PC-3 (cell line): ENCODE data around the gene STAT5B. TPM values are rescaled to one million over a fixed set of nuclear protein-coding genes. Genes with fewer than 3 reads are reported as not detected.

ENCODE experiments used
- ATAC-seq: fragments of 200-7000 bp; cut with Tn5 transposase; 2 replicates; pipeline ENCODE4 v1.9.1; 2020; ENCODE audit warnings: mild to moderate bottlenecking, moderate library complexity
- BruUV-seq: library from RNA; stranded (reverse); fragments of 400-500 nt; replicated peaks from 2 replicates; lab custom pipeline; 2021; lab: Mats Ljungman, UMichigan
- CTCF ChIA-PET: fragments of 300-600 bp; sonication (Branson Sonifier 250); formaldehyde crosslinking; loops from one replicate; lab custom pipeline; 2022; ENCODE audit warnings: antibody characterized with exemption; lab: Charles Lee
- POLR2A ChIA-PET: fragments of 300-600 bp; sonication (Branson Sonifier 250); formaldehyde crosslinking; loops from one replicate; lab custom pipeline; 2022; ENCODE audit warnings: antibody characterized with exemption; ENCODE audit not compliant: unreplicated experiment; lab: Charles Lee
- DNase-seq: peaks from one replicate; pipeline ENCODE4 v3.0.0-alpha.2; 2015
- H2AFZ ChIP-seq: fragments of 300-600 bp; sonication (generic); 2 replicates; pipeline ENCODE4 v1.6.0; 2016; ENCODE audit warnings: antibody characterized with exemption, low read length
- H3F3A ChIP-seq: fragments of 300-600 bp; sonication (generic); one replicate; pipeline ENCODE4 v1.6.0; 2017; ENCODE audit warnings: antibody characterized with exemption, low read length, control low read depth, mild to moderate bottlenecking; ENCODE audit not compliant: unreplicated experiment
- H3K27ac ChIP-seq: fragments of 300-600 bp; sonication (generic); 2 replicates; pipeline ENCODE4 v1.5.1; 2016; ENCODE audit warnings: mild to moderate bottlenecking, low read length
- H3K27me3 ChIP-seq: fragments of 300-600 bp; sonication (generic); 2 replicates; pipeline ENCODE4 v1.6.1; 2016; ENCODE audit warnings: low read length, mixed read lengths
- H3K36me3 ChIP-seq: fragments of 300-600 bp; sonication (generic); 2 replicates; pipeline ENCODE4 v1.6.1; 2016; ENCODE audit warnings: low read depth, mixed run types, low read length, mixed read lengths
- H3K4me1 ChIP-seq: fragments of 300-600 bp; sonication (generic); 2 replicates; pipeline ENCODE4 v1.5.1; 2016; ENCODE audit warnings: low read length; ENCODE audit not compliant: insufficient read depth
- H3K4me2 ChIP-seq: fragments of 300-600 bp; sonication (generic); 2 replicates; pipeline ENCODE4 v1.6.0; 2016; ENCODE audit warnings: low read length
- H3K4me3 ChIP-seq: fragments of 300-600 bp; sonication (generic); 2 replicates; pipeline ENCODE4 v1.5.1; 2016; ENCODE audit warnings: mild to moderate bottlenecking, low read length, mixed read lengths
- H3K79me2 ChIP-seq: fragments of 300-600 bp; sonication (generic); 2 replicates; pipeline ENCODE4 v1.6.1; 2017; ENCODE audit warnings: low read length, mixed read lengths
- H3K9ac ChIP-seq: fragments of 300-600 bp; sonication (generic); 2 replicates; pipeline ENCODE4 v1.6.0; 2016; ENCODE audit warnings: mild to moderate bottlenecking, low read length
- H3K9me2 ChIP-seq: fragments of 300-600 bp; sonication (generic); replicated peaks from 2 replicates; pipeline ENCODE4 v1.6.1; 2016; ENCODE audit warnings: mixed run types, low read length, mixed read lengths
- H3K9me3 ChIP-seq: fragments of 300-600 bp; sonication (generic); 2 replicates; pipeline ENCODE4 v1.6.1; 2016; ENCODE audit warnings: low read length, mixed read lengths
- H4K20me1 ChIP-seq: fragments of 300-600 bp; sonication (generic); 2 replicates; pipeline ENCODE4 v1.6.1; 2016; ENCODE audit warnings: low read length, mixed read lengths
- EZH2 ChIP-seq: fragments of 300-600 bp; sonication (generic); IDR thresholded peaks from one replicate; pipeline ENCODE4 v1.6.1; 2017; ENCODE audit warnings: antibody characterized with exemption, mild to moderate bottlenecking, low read length; ENCODE audit not compliant: unreplicated experiment
- EZH2phosphoT487 ChIP-seq: fragments of 300-600 bp; sonication (generic); IDR thresholded peaks from 2 replicates; pipeline ENCODE4 v1.6.1; 2018; ENCODE audit warnings: mild to moderate bottlenecking, antibody characterized with exemption, low read length, borderline replicate concordance
- intact Hi-C: fragments of 100-400 bp; cut with micrococcal nuclease; formaldehyde crosslinking; loops from 2 replicates; pipeline ENCODE4 v1.9.0; 2023
- total RNA-seq: library from RNA; depleted of rRNA; stranded (reverse); fragments of >200 nt; gene quantifications from 2 replicates; pipeline ENCODE4 v1.2.3, GENCODE V29; 2014
- TF ChIP-seq, protein P1 (sequence below): fragments of 300-600 bp; sonication (generic); conservative IDR thresholded peaks from 2 replicates; pipeline ENCODE4 v1.5.1; 2017; ENCODE audit warnings: antibody characterized with exemption, low read depth, mild to moderate bottlenecking, low read length

The STAT5B gene
- total RNA-seq, 1 experiment from 2014 or later = not detected

DNA sequence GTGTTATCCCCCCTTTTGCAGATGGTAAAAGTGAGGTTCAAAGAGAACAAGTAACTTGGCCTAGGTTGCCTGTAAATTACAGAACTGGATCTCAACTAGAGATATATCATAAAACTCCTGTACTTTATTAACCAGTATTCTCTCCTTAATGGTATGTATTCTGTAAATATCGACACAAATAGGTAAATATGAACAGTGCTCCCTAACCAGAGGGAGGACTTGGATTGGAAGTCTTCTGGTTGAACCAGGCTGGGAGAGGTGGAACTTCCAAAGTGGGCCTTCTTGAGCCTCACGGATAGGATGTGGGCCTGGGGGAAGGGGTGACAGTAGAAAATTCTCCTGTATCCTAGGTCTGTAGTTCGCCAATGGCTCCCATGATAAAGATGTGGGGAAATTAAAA lies 19.8 kb upstream of the STAT5B start:
- no peaks in the 10 kb centered on the region for H3K9me3 ChIP-seq
- H3K36me3 ChIP-seq = no peaks in the 10 kb centered on the region
- no peak overlapping the region for H3K27ac ChIP-seq
- no peaks in the 10 kb centered on the region for H3K9me2 ChIP-seq
- no peaks in the 10 kb centered on the region for H3K27me3 ChIP-seq
- intact Hi-C loops = no loop called here
- BruUV-seq = no TSS peak
- no peak for ATAC-seq
- no peak overlapping the region for H3K4me2 ChIP-seq
- ChIA-PET POLR2A (no interaction called here), CTCF (no interaction called here)
- no peak overlapping the region for H3K4me3 ChIP-seq
- no peaks in the 10 kb centered on the region for H3K4me1 ChIP-seq
- no peaks in the 10 kb centered on the region for H3F3A ChIP-seq
- H4K20me1 ChIP-seq = no peaks in the 10 kb centered on the region
- no peak for DNase-seq
- no peak overlapping the region for H2AFZ ChIP-seq
- H3K79me2 ChIP-seq = no peaks in the 10 kb centered on the region
- H3K9ac ChIP-seq = no peak overlapping the region
- no peak for TF ChIP-seq EZH2
- TF ChIP-seq, protein P1, sequence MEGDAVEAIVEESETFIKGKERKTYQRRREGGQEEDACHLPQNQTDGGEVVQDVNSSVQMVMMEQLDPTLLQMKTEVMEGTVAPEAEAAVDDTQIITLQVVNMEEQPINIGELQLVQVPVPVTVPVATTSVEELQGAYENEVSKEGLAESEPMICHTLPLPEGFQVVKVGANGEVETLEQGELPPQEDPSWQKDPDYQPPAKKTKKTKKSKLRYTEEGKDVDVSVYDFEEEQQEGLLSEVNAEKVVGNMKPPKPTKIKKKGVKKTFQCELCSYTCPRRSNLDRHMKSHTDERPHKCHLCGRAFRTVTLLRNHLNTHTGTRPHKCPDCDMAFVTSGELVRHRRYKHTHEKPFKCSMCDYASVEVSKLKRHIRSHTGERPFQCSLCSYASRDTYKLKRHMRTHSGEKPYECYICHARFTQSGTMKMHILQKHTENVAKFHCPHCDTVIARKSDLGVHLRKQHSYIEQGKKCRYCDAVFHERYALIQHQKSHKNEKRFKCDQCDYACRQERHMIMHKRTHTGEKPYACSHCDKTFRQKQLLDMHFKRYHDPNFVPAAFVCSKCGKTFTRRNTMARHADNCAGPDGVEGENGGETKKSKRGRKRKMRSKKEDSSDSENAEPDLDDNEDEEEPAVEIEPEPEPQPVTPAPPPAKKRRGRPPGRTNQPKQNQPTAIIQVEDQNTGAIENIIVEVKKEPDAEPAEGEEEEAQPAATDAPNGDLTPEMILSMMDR = no peak

DNA sequence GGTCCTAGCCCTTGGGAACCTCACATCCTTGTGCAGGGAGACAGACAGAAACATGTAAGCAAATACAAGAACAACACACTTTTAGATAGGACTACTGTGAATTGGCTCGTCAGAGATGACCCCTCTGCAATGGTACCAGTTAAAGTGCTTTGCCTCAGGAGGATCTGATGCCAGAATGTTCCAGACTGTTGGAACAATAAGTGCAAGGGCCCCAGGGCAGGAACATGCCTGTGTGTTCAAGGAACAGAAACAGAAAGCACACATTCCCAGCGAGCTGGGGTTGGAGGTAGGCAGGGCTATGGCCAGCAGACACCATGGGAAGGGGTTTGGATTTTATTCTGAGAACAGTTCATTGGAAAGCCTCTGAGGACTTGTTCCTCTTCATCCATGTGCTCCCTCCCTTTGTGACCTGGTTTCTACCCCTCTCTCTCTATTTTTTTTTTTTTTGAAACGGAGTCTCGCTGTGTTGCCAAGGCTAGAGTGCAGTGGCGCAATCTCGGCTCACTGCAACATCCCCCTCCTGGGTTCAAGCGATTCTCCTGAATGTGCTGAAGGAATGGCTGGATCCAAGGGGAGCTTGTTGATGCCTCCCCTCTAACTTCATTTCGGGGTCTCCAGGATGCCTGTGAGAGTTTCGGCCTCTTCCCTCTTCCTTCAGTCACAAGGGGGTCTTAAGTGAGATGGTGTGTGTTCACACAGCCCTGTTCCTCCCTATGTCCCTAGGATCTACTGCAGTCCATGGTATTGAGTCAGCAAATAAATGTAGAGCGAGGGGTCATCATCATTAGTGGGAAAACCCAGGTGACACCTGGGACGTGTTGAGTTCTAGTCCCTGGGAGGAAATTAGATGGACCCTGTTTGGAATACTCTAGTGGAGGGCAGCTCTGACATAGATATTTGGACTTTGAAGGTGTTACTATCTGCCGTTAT lies 18.5 kb upstream of the STAT5B start:
- no peak overlapping the region for H3K4me3 ChIP-seq
- TF ChIP-seq EZH2 (no peak), EZH2phosphoT487 (no peak)
- TF ChIP-seq, protein P1 = no peak
- H3K9me2 ChIP-seq = no peaks in the 10 kb centered on the region
- ATAC-seq = no peak
- no peak overlapping the region for H3K9ac ChIP-seq
- no peaks in the 10 kb centered on the region for H3K79me2 ChIP-seq
- no peaks in the 10 kb centered on the region for H3F3A ChIP-seq
- H4K20me1 ChIP-seq = no peaks in the 10 kb centered on the region
- no TSS peak for BruUV-seq
- H2AFZ ChIP-seq = no peak overlapping the region
- H3K4me1 ChIP-seq = no peaks in the 10 kb centered on the region
- H3K27me3 ChIP-seq = no peaks in the 10 kb centered on the region
- intact Hi-C loops = no loop called here
- no peak for DNase-seq
- CTCF ChIA-PET = no interaction called here
- no peak overlapping the region for H3K27ac ChIP-seq
- H3K4me2 ChIP-seq = no peak overlapping the region
- H3K9me3 ChIP-seq = no peaks in the 10 kb centered on the region
- no peaks in the 10 kb centered on the region for H3K36me3 ChIP-seq
- POLR2A ChIA-PET = no interaction called here

DNA sequence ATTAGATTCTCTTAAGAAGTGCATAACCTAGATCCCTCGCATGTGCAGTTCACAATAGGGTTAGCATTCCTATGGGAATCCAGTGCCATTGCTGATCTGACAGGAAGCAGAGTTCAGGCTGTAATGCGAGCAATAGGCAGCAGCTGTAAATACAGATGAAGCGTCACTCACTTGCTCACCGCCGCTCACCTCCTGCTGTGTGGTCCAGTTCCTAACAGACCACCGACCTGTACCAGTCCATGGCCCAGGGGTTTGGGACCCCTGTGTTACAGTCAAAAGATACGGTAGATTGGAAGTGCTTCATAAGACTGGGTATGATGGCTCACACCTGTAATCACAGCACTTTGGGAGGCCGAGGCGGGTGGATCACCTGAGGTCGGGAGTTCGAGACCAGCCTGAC lies 14.9 kb upstream of the STAT5B start:
- H3K27ac ChIP-seq = no peak overlapping the region
- H3K4me2 ChIP-seq = no peak overlapping the region
- POLR2A ChIA-PET = no interaction called here
- CTCF ChIA-PET = no interaction called here
- no peaks in the 10 kb centered on the region for H4K20me1 ChIP-seq
- no peaks in the 10 kb centered on the region for H3K79me2 ChIP-seq
- ATAC-seq = no peak
- H3K9me2 ChIP-seq = no peaks in the 10 kb centered on the region
- no TSS peak for BruUV-seq
- no peak for DNase-seq
- H2AFZ ChIP-seq = no peak overlapping the region
- no peak overlapping the region for H3K9ac ChIP-seq
- no peaks in the 10 kb centered on the region for H3K36me3 ChIP-seq
- H3K9me3 ChIP-seq = no peaks in the 10 kb centered on the region
- intact Hi-C loops = no loop called here
- no peaks in the 10 kb centered on the region for H3K27me3 ChIP-seq
- no peaks in the 10 kb centered on the region for H3K4me1 ChIP-seq
- TF ChIP-seq EZH2phosphoT487 (no peak), EZH2 (no peak)
- TF ChIP-seq, protein P1 = no peak
- H3F3A ChIP-seq = no peaks in the 10 kb centered on the region
- H3K4me3 ChIP-seq = no peak overlapping the region
